Smooth muscle cell (in vitro differentiated cells): ENCODE results near the gene SETD3. TPM values are rescaled to one million over a fixed set of nuclear protein-coding genes. Genes with fewer than 3 reads are reported as not detected.

Source experiments
- DNase-seq: peaks from one replicate; lab custom pipeline; 2025; ENCODE audit not compliant: unreplicated experiment; lab: John Stamatoyannopoulos, UW
- H2AFZ ChIP-seq: fragments of 200-600 bp; sonication (generic); 2 replicates; pipeline ENCODE4 v1.6.0; 2016; ENCODE audit warnings: antibody characterized with exemption, low read depth, mild to moderate bottlenecking
- H3F3A ChIP-seq: fragments of 200-600 bp; sonication (generic); 2 replicates; pipeline ENCODE4 v1.6.0; 2017; ENCODE audit warnings: antibody characterized with exemption, low read depth
- H3K27ac ChIP-seq: fragments of 200-600 bp; sonication (generic); 2 replicates; pipeline ENCODE4 v1.5.1; 2016; ENCODE audit warnings: low read depth, mild to moderate bottlenecking
- H3K27me3 ChIP-seq: fragments of 200-600 bp; sonication (generic); 2 replicates; pipeline ENCODE4 v1.6.1; 2016; ENCODE audit warnings: low read depth, mild to moderate bottlenecking
- H3K36me3 ChIP-seq: fragments of 200-600 bp; sonication (generic); 2 replicates; pipeline ENCODE4 v1.5.1; 2016; ENCODE audit warnings: low read depth
- H3K4me1 ChIP-seq: fragments of 200-600 bp; sonication (generic); 2 replicates; pipeline ENCODE4 v1.5.1; 2016; ENCODE audit warnings: low read depth
- H3K4me2 ChIP-seq: fragments of 200-600 bp; sonication (generic); 2 replicates; pipeline ENCODE4 v1.6.0; 2016; ENCODE audit warnings: mild to moderate bottlenecking
- H3K4me3 ChIP-seq: fragments of 200-600 bp; sonication (generic); 2 replicates; pipeline ENCODE4 v1.5.1; 2016; ENCODE audit warnings: mild to moderate bottlenecking
- H3K79me2 ChIP-seq: fragments of 200-600 bp; sonication (generic); 2 replicates; pipeline ENCODE4 v1.6.0; 2016; ENCODE audit warnings: low read depth, mild to moderate bottlenecking
- H3K9ac ChIP-seq: fragments of 200-600 bp; sonication (generic); 2 replicates; pipeline ENCODE4 v1.6.0; 2016; ENCODE audit warnings: low read depth
- H3K9me3 ChIP-seq: fragments of 200-600 bp; sonication (generic); replicated peaks from 2 replicates; pipeline ENCODE4 v1.5.1; 2016; ENCODE audit warnings: low read depth
- H4K20me1 ChIP-seq: fragments of 200-600 bp; sonication (generic); 2 replicates; pipeline ENCODE4 v1.6.0; 2016; ENCODE audit warnings: low read depth
- CTCF ChIP-seq: fragments of 200-600 bp; sonication (generic); IDR thresholded peaks from 2 replicates; pipeline ENCODE4 v1.5.1; 2017; ENCODE audit warnings: borderline replicate concordance, mild to moderate bottlenecking, antibody characterized with exemption; ENCODE audit not compliant: insufficient read depth, poor library complexity, severe bottlenecking
- WGBS: methylation state at CpG from one replicate; pipeline ENCODE4 v1.1.7; 2016; ENCODE audit warnings: low lambda C conversion rate; 5-methylcytosine and 5-hydroxymethylcytosine counted together
- polyA plus RNA-seq: library from polyadenylated mRNA; unstranded; fragments of >200 nt; fragmentation: Nextera tagmentation; extraction: Ambion mirVana; gene quantifications from 2 replicates; pipeline ENCODE4 v1.2.1, GENCODE V29; 2016
- total RNA-seq: library from RNA; depleted of rRNA; stranded (reverse); fragments of >200 nt; gene quantifications from 2 replicates; pipeline ENCODE4 v1.2.3, GENCODE V29; 2014

SETD3 gene
- 74.9 and 78.2 TPM in 2 replicates for total RNA-seq
- polyA plus RNA-seq, result 41.5 and 49.2 TPM in 2 replicates

GRCh38 chr14:99479906-99480869 is at the start of gene SETD3:
SETD3 (minus strand) TSS chr14:99480859; CDS start chr14:99465805, 15,054 bp downstream.
- Histone ChIP-seq H3K27me3 (no peaks in the 10 kb centered on the region), H3K9ac (peak within 1 kb of the TSS; percentile 98), H3K9me3 (no peaks in the 10 kb centered on the region), H3K4me2 (peak within 1 kb of the TSS; percentile 94), H3K27ac (peak within 1 kb of the TSS; percentile 97), H3F3A (peaks cover 15% of the 10 kb centered on the region), H3K4me3 (peak within 1 kb of the TSS; percentile 94), H2AFZ (peak within 1 kb of the TSS; percentile 75), H3K4me1 (peaks cover 35% of the 10 kb centered on the region), H4K20me1 (peaks cover 81% of the 10 kb centered on the region), H3K36me3 (no peaks in the 10 kb centered on the region), H3K79me2 (peaks cover 84% of the 10 kb centered on the region)
- peak; percentile 32 for DNase-seq
- 1% methylated on average over 46 of the region's 122 CpGs for WGBS
- TF ChIP-seq CTCF, result no peak

- whole genome bisulfite sequencing, result 87% methylated on average over 4 of the region's 4 CpGs
- no peaks in the 10 kb centered on the region for H4K20me1 ChIP-seq
- no peaks in the 10 kb centered on the region for H3F3A ChIP-seq
- H3K79me2 ChIP-seq, result no peaks in the 10 kb centered on the region
- TF ChIP-seq CTCF, result no peak
- no peak for DNase-seq
- H3K27ac ChIP-seq, result no peak overlapping the region
- no peaks in the 10 kb centered on the region for H3K9me3 ChIP-seq
- peaks cover 27% of the 10 kb centered on the region for H3K4me1 ChIP-seq
- H3K27me3 ChIP-seq, result no peaks in the 10 kb centered on the region
- H3K9ac ChIP-seq, result no peak overlapping the region
- H3K4me2 ChIP-seq, result no peak overlapping the region
- H3K4me3 ChIP-seq, result no peak overlapping the region
- H2AFZ ChIP-seq, result no peak overlapping the region
- H3K36me3 ChIP-seq, result no peaks in the 10 kb centered on the region
Measured at GRCh38 chr14:99529899-99530298, 49.2 kb upstream of the SETD3 start.

GRCh38 chr14:99527427-99528076 is 46.9 kb upstream of the SETD3 start:
- Histone ChIP-seq H3K9me3 (no peaks in the 10 kb centered on the region), H3K4me1 (peaks cover 41% of the 10 kb centered on the region), H4K20me1 (no peaks in the 10 kb centered on the region), H3K4me3 (no peak overlapping the region), H3K36me3 (no peaks in the 10 kb centered on the region), H3K9ac (no peak overlapping the region), H3F3A (peaks cover 5% of the 10 kb centered on the region), H3K79me2 (no peaks in the 10 kb centered on the region), H2AFZ (no peak overlapping the region), H3K27ac (no peak overlapping the region), H3K4me2 (no peak overlapping the region), H3K27me3 (no peaks in the 10 kb centered on the region)
- WGBS, result 87% methylated on average over 19 of the region's 19 CpGs
- DNase-seq, result no peak
- TF ChIP-seq CTCF, result no peak
